ENCODE data around the gene SLC36A2.

The SLC36A2 gene

DNA sequence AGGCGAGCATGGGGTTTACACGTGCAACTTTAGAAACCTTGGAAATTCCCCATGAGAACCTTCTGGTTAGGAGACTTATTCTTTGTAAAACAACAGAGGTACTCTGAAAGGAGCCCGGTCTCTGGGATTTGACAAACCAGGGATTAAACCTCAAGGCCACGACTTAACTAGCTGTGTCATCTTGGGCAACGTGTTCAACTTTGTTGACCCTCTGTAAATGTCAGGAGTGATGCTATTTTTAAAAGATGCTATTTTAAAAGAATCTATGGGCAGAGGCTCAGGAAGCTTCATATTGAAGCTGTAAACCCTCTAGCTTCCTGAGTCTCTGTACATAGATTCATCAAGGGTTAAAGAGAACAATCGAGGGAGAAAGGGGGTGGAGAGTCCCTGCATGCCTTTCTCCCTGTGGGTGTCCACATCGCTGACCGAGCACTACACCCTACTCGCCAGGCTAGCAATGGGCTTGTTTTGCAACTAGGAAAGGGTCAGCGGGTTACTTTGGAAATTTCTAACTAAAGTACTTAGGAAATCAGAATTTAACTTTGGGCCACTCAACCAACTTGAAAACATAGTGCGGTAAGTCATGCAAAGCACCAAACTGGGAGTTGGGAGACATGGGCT, 2.1 kb downstream of the SLC36A2 start:
- Histone ChIP-seq H3K9ac (ENCODE audit: insufficient read length) (no peak overlapping the region), H3K36me3 (ENCODE audit: insufficient read depth, low read length) (no peaks in the 10 kb centered on the region), H3K27ac (no peak overlapping the region), H3K9me3 (ENCODE audit: low read depth, low read length) (no peaks in the 10 kb centered on the region), H3K4me3 (no peak overlapping the region)
- no peak for DNase-seq (ENCODE audit: low read depth, low spot score)
- no peak for TF ChIP-seq FOXP2 (optimal IDR thresholded peaks at IDR 0.05; ENCODE audit: control extremely low read depth, extremely low read length, insufficient read depth)
- no peak for TF ChIP-seq EZH2 (IDR thresholded peaks at IDR 0.05)
- no peak for TF ChIP-seq POLR2AphosphoS5 (IDR thresholded peaks at IDR 0.05; ENCODE audit: borderline replicate concordance, low read depth, low read length)

DNA sequence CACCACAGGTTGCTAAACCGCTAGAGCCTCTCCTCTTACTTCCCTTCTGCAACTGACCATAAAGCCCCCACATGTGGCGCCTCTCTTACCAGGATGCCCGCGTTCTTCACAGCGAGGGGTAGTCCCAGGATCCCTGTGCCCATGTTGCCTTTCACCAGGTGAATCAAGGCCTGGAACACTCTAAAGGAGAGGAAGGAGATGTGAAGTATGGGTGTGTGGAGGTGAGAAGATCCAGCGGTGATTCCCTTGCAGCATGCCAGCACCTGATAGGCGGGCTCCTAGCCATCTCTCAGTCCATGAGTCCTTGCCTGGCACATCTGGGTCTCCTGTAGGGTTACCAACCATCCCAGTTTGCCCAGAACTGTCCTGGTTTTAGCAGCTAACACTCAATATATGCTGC, 3.3 kb downstream of the SLC36A2 start:
- no peak for DNase-seq (ENCODE audit: low read depth, low spot score)
- TF ChIP-seq EZH2 (IDR thresholded peaks at IDR 0.05) = no peak
- TF ChIP-seq POLR2AphosphoS5 (IDR thresholded peaks at IDR 0.05; ENCODE audit: borderline replicate concordance, low read depth, low read length) = no peak
- no peak for TF ChIP-seq FOXP2 (optimal IDR thresholded peaks at IDR 0.05; ENCODE audit: control extremely low read depth, extremely low read length, insufficient read depth)
- Histone ChIP-seq H3K4me3 (no peak overlapping the region), H3K27ac (no peak overlapping the region), H3K36me3 (ENCODE audit: insufficient read depth, low read length) (no peaks in the 10 kb centered on the region), H3K9me3 (ENCODE audit: low read depth, low read length) (no peaks in the 10 kb centered on the region), H3K9ac (ENCODE audit: insufficient read length) (no peak overlapping the region)

DNA sequence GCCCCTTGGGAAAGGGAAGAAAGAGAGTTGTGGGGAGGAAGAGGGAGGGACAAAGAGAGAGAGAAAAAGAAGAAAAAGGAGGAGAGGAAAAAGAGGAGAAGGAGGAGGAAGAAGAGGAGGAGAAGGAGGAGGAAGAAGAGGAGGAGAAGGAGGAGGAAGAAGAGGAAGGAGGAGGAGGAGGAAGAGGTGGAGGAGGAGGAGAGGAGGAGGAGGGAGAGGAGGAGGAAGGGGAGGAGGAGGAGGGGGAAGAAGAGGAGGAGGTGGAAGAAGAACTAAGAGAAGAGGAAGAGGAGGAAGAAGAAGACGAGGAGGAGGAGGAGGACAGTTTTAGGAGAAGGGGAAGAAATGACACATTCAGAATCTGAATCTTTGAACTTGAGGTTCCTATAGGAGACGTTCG, 7.4 kb downstream of the SLC36A2 start:
- Histone ChIP-seq H3K4me3 (no peak overlapping the region), H3K9me3 (ENCODE audit: low read depth, low read length) (no peaks in the 10 kb centered on the region), H3K27ac (no peak overlapping the region), H3K36me3 (ENCODE audit: insufficient read depth, low read length) (no peaks in the 10 kb centered on the region), H3K9ac (ENCODE audit: insufficient read length) (no peak overlapping the region)
- no peak for DNase-seq (ENCODE audit: low read depth, low spot score)
- TF ChIP-seq FOXP2 (optimal IDR thresholded peaks at IDR 0.05; ENCODE audit: control extremely low read depth, extremely low read length, insufficient read depth) (no peak), POLR2AphosphoS5 (IDR thresholded peaks at IDR 0.05; ENCODE audit: borderline replicate concordance, low read depth, low read length) (no peak), EZH2 (IDR thresholded peaks at IDR 0.05) (no peak)

DNA sequence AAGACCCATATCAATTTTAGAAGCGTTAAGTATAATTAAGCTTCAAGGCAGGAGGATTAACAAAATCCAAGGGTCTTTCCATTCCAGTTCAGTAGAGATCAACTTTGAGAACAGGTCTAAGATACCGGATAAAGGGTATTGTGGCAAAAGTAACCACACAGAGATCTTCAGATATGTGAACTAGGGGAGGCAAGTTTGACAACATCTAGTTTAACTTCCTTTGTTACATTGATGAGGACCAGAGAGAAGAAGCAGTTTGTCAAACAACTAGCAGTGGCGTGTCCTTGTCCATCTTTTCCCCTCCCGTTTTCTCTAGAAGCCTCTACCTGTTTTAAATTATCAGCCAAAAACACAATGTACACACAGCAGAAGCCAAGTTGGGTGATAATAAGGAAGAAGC, 8.6 kb downstream of the SLC36A2 start:
- DNase-seq (ENCODE audit: low read depth, low spot score) = no peak
- TF ChIP-seq POLR2AphosphoS5 (IDR thresholded peaks at IDR 0.05; ENCODE audit: borderline replicate concordance, low read depth, low read length) (no peak), FOXP2 (optimal IDR thresholded peaks at IDR 0.05; ENCODE audit: control extremely low read depth, extremely low read length, insufficient read depth) (no peak)
- Histone ChIP-seq H3K27ac (no peak overlapping the region), H3K4me3 (no peak overlapping the region), H3K9ac (ENCODE audit: insufficient read length) (no peak overlapping the region), H3K36me3 (ENCODE audit: insufficient read depth, low read length) (no peaks in the 10 kb centered on the region), H3K9me3 (ENCODE audit: low read depth, low read length) (no peaks in the 10 kb centered on the region)

DNA sequence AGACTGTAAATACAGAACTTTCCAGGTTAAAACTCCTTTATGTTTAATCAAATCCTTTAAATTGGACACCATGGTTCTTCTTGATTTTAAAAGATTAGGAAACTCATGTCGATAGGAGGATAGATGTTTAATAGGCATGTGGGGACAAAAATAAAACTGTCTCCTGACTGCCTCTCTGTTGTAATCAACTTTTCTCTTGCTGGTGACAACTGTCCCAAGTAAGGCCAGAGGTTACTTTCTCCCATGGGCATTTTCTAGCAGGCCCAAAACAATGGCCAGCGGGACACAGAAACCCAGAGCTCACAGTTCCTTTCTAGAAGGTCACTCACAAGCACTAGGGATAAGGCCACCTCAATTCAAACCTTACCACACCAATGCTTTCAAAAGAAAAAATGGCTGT, 14.5 kb downstream of the SLC36A2 start:
- TF ChIP-seq FOXP2 (optimal IDR thresholded peaks at IDR 0.05; ENCODE audit: control extremely low read depth, extremely low read length, insufficient read depth) (no peak), POLR2AphosphoS5 (IDR thresholded peaks at IDR 0.05; ENCODE audit: borderline replicate concordance, low read depth, low read length) (no peak), EZH2 (IDR thresholded peaks at IDR 0.05) (no peak)
- no peak for DNase-seq (ENCODE audit: low read depth, low spot score)
- Histone ChIP-seq H3K9me3 (ENCODE audit: low read depth, low read length) (no peaks in the 10 kb centered on the region), H3K4me3 (no peak overlapping the region), H3K27ac (no peak overlapping the region), H3K9ac (ENCODE audit: insufficient read length) (no peak overlapping the region), H3K36me3 (ENCODE audit: insufficient read depth, low read length) (no peaks in the 10 kb centered on the region)

DNA sequence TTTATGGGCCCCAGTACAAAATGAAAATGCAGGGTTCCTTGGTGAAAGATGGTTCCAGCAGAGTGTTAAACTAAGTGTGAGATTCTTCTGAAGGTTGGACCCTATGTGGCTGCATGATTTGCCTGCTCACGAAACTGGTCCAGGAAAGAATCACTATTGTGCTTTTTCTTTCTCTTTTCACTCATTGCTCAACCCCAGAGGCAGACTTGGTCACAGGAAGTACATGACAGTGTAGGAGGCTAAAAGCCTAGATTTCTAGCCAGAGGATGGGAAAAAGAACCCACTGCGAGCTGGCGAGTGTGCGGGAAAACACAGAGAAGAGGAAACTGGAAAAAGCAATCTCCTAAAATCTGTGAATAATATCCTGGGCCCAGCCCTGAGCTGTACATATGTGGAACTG, 18.6 kb downstream of the SLC36A2 start:
- no peak for DNase-seq (ENCODE audit: low read depth, low spot score)
- Histone ChIP-seq H3K9me3 (ENCODE audit: low read depth, low read length) (no peaks in the 10 kb centered on the region), H3K27ac (no peak overlapping the region), H3K4me3 (no peak overlapping the region), H3K9ac (ENCODE audit: insufficient read length) (no peak overlapping the region), H3K36me3 (ENCODE audit: insufficient read depth, low read length) (no peaks in the 10 kb centered on the region)
- TF ChIP-seq POLR2AphosphoS5 (IDR thresholded peaks at IDR 0.05; ENCODE audit: borderline replicate concordance, low read depth, low read length) (no peak), FOXP2 (optimal IDR thresholded peaks at IDR 0.05; ENCODE audit: control extremely low read depth, extremely low read length, insufficient read depth) (no peak), EZH2 (IDR thresholded peaks at IDR 0.05) (no peak)

DNA sequence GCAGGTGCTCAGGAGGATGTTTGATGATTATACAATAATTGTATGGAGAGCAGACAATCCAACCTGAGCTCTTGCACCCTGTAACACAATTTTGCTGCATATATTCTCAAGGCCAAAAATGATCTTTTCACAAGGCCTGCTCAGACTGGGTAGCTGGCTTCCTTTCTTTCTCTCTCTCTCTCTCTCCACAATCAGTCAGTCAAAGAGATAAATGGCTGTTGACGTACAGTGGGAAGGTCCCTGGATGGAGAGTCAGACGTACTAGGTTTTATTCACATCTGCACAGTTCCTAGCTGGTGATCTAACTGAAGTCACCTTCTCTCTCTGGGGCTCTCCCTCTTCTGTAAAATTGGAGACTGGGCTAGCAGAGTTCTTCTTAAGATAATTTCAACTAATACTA, 19.8 kb downstream of the SLC36A2 start:
- no peak for DNase-seq (ENCODE audit: low read depth, low spot score)
- Histone ChIP-seq H3K36me3 (ENCODE audit: insufficient read depth, low read length) (no peaks in the 10 kb centered on the region), H3K9ac (ENCODE audit: insufficient read length) (no peak overlapping the region), H3K27ac (no peak overlapping the region), H3K9me3 (ENCODE audit: low read depth, low read length) (no peaks in the 10 kb centered on the region), H3K4me3 (no peak overlapping the region)
- TF ChIP-seq POLR2AphosphoS5 (IDR thresholded peaks at IDR 0.05; ENCODE audit: borderline replicate concordance, low read depth, low read length) (no peak), EZH2 (IDR thresholded peaks at IDR 0.05) (no peak), FOXP2 (optimal IDR thresholded peaks at IDR 0.05; ENCODE audit: control extremely low read depth, extremely low read length, insufficient read depth) (no peak)

DNA sequence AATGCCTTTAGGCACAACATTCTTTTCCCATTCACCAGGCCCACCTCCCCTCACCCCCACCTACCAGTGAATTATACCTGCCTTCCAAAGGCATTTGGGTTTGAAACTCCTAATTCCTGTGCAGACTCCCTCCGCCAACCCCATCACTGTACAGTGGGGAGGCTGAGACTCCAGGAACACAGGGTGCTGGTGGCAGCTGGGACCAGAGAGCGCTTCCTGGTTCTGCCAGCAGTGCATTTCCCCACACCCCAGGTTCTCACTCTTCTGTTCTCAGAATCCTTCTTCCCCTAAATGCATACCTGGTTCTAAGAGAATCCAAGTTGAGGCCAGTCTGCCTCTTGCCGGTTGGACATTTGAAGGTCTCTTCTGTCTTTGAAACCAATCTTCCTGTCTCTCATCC, 21.1 kb downstream of the SLC36A2 start:
- H3K9me3 ChIP-seq (ENCODE audit: low read depth, low read length) = no peaks in the 10 kb centered on the region
- H3K4me3 ChIP-seq = no peak overlapping the region
- TF ChIP-seq POLR2AphosphoS5 (IDR thresholded peaks at IDR 0.05; ENCODE audit: borderline replicate concordance, low read depth, low read length) (no peak), EZH2 (IDR thresholded peaks at IDR 0.05) (no peak), FOXP2 (optimal IDR thresholded peaks at IDR 0.05; ENCODE audit: control extremely low read depth, extremely low read length, insufficient read depth) (no peak)
- no peak for DNase-seq (ENCODE audit: low read depth, low spot score)
- H3K36me3 ChIP-seq (ENCODE audit: insufficient read depth, low read length) = no peaks in the 10 kb centered on the region
- no peak overlapping the region for H3K9ac ChIP-seq (ENCODE audit: insufficient read length)
- H3K27ac ChIP-seq = no peak overlapping the region

DNA sequence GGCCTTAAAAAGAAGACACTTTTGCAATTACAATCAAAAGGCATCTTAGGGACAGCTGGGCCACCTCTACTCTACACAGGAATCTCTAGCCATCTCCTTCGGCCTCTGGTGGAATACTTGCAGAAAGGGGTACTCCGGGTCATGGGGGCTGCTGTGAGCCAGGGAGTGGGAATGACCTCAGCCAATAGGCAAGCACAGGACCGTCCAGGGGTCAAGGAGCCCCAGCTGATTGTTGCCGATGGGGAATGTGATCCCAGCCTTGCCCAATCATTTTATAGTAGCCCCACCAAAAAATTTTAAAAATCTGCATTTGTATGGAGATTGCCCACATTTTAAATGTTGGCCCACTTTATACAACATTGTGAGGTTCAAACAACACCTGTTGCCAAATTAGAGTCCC, 26.9 kb downstream of the SLC36A2 start:
- Histone ChIP-seq H3K9me3 (ENCODE audit: low read depth, low read length) (no peaks in the 10 kb centered on the region), H3K36me3 (ENCODE audit: insufficient read depth, low read length) (no peaks in the 10 kb centered on the region), H3K27ac (no peak overlapping the region), H3K9ac (ENCODE audit: insufficient read length) (no peak overlapping the region), H3K4me3 (no peak overlapping the region)
- DNase-seq (ENCODE audit: low read depth, low spot score) = no peak
- TF ChIP-seq POLR2AphosphoS5 (IDR thresholded peaks at IDR 0.05; ENCODE audit: borderline replicate concordance, low read depth, low read length) (no peak), EZH2 (IDR thresholded peaks at IDR 0.05) (no peak), FOXP2 (optimal IDR thresholded peaks at IDR 0.05; ENCODE audit: control extremely low read depth, extremely low read length, insufficient read depth) (no peak)

All from SK-N-MC (cell line).